HEK293 (cell line): Measurements from ENCODE around the gene ZBTB20.

Experiments used
- SP7 ChIP-seq: fragments of 450-650 bp; formaldehyde crosslinking; IDR thresholded peaks from 2 replicates; pipeline ENCODE4 v1.5.1; 2016; ENCODE audit warnings: missing biosample characterization, missing genetic modification characterization
- TCF7L2 ChIP-seq: IDR thresholded peaks from 2 replicates; pipeline ENCODE4 v1.6.1; 2011; ENCODE audit warnings: low read depth, mild to moderate bottlenecking, inconsistent platforms, low read length, moderate library complexity, borderline replicate concordance
- ZNF501 ChIP-seq: fragments of 450-650 bp; formaldehyde crosslinking; IDR thresholded peaks from 2 replicates; pipeline ENCODE4 v1.5.1; 2016; ENCODE audit warnings: missing biosample characterization, missing genetic modification characterization
- ZNF510 ChIP-seq: fragments of 450-650 bp; formaldehyde crosslinking; IDR thresholded peaks from 2 replicates; pipeline ENCODE4 v1.5.1; 2018; ENCODE audit warnings: mild to moderate bottlenecking, missing genetic modification characterization, missing biosample characterization; ENCODE audit not compliant: insufficient replicate concordance
- ZNF585B ChIP-seq: fragments of 450-650 bp; formaldehyde crosslinking; IDR thresholded peaks from 2 replicates; pipeline ENCODE4 v1.5.1; 2016; ENCODE audit warnings: missing biosample characterization, missing genetic modification characterization
- TF ChIP-seq, protein P1 (sequence below): fragments of 450-650 bp; formaldehyde crosslinking; IDR thresholded peaks from 2 replicates; pipeline ENCODE4 v1.5.1; 2016; ENCODE audit warnings: missing biosample characterization, missing genetic modification characterization
- TF ChIP-seq, protein P2 (sequence below): fragments of 450-650 bp; formaldehyde crosslinking; IDR thresholded peaks from 2 replicates; pipeline ENCODE4 v1.5.1; 2016; ENCODE audit warnings: missing biosample characterization, missing genetic modification characterization
- TF ChIP-seq, protein P3 (sequence below): fragments of 450-650 bp; formaldehyde crosslinking; IDR thresholded peaks from 2 replicates; pipeline ENCODE4; 2016; ENCODE audit warnings: missing biosample characterization, missing genetic modification characterization
- TF ChIP-seq, protein P4 (sequence below): fragments of 450-650 bp; formaldehyde crosslinking; IDR thresholded peaks from 2 replicates; pipeline ENCODE4 v1.5.1; 2016; ENCODE audit warnings: missing biosample characterization, missing genetic modification characterization, borderline replicate concordance

DNA sequence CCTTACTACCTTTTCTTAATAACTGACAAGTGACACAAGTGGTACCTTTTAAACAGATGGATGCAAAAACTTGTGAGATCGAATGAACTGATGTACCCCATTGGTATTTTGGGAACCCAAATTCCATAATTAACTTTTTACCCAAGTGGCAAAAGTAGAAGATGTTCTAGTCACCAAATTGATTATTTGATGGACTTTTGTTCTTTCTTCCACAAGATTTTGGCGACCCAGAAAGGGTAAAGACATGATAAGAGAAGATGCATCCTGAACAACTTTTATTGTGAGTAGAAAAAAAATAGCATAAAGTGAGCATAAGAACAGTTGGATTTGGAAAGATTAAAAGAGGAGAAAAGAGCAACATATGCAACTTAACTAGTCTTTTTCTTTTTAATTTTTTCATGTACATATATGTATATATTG lies 693.7 kb downstream of the ZBTB20 start:
- TF ChIP-seq SP7 (tag by site-specific recombination) = no peak
- TF ChIP-seq, protein P1, sequence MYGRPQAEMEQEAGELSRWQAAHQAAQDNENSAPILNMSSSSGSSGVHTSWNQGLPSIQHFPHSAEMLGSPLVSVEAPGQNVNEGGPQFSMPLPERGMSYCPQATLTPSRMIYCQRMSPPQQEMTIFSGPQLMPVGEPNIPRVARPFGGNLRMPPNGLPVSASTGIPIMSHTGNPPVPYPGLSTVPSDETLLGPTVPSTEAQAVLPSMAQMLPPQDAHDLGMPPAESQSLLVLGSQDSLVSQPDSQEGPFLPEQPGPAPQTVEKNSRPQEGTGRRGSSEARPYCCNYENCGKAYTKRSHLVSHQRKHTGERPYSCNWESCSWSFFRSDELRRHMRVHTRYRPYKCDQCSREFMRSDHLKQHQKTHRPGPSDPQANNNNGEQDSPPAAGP (tag by site-specific recombination) = no peak
- TF ChIP-seq, protein P2, sequence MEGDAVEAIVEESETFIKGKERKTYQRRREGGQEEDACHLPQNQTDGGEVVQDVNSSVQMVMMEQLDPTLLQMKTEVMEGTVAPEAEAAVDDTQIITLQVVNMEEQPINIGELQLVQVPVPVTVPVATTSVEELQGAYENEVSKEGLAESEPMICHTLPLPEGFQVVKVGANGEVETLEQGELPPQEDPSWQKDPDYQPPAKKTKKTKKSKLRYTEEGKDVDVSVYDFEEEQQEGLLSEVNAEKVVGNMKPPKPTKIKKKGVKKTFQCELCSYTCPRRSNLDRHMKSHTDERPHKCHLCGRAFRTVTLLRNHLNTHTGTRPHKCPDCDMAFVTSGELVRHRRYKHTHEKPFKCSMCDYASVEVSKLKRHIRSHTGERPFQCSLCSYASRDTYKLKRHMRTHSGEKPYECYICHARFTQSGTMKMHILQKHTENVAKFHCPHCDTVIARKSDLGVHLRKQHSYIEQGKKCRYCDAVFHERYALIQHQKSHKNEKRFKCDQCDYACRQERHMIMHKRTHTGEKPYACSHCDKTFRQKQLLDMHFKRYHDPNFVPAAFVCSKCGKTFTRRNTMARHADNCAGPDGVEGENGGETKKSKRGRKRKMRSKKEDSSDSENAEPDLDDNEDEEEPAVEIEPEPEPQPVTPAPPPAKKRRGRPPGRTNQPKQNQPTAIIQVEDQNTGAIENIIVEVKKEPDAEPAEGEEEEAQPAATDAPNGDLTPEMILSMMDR (tag by site-specific recombination) = no peak
- TF ChIP-seq ZNF501 = no peak
- TF ChIP-seq TCF7L2 = no peak
- TF ChIP-seq, protein P3, sequence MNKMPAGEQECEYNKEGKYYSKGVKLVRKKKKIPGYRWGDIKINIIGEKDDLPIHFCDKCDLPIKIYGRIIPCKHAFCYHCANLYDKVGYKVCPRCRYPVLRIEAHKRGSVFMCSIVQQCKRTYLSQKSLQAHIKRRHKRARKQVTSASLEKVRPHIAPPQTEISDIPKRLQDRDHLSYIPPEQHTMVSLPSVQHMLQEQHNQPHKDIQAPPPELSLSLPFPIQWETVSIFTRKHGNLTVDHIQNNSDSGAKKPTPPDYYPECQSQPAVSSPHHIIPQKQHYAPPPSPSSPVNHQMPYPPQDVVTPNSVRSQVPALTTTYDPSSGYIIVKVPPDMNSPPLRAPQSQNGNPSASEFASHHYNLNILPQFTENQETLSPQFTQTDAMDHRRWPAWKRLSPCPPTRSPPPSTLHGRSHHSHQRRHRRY (tag by site-specific recombination) = no peak
- no peak for TF ChIP-seq ZNF585B (tag by site-specific recombination)
- no peak for TF ChIP-seq ZNF510
- TF ChIP-seq, protein P4, sequence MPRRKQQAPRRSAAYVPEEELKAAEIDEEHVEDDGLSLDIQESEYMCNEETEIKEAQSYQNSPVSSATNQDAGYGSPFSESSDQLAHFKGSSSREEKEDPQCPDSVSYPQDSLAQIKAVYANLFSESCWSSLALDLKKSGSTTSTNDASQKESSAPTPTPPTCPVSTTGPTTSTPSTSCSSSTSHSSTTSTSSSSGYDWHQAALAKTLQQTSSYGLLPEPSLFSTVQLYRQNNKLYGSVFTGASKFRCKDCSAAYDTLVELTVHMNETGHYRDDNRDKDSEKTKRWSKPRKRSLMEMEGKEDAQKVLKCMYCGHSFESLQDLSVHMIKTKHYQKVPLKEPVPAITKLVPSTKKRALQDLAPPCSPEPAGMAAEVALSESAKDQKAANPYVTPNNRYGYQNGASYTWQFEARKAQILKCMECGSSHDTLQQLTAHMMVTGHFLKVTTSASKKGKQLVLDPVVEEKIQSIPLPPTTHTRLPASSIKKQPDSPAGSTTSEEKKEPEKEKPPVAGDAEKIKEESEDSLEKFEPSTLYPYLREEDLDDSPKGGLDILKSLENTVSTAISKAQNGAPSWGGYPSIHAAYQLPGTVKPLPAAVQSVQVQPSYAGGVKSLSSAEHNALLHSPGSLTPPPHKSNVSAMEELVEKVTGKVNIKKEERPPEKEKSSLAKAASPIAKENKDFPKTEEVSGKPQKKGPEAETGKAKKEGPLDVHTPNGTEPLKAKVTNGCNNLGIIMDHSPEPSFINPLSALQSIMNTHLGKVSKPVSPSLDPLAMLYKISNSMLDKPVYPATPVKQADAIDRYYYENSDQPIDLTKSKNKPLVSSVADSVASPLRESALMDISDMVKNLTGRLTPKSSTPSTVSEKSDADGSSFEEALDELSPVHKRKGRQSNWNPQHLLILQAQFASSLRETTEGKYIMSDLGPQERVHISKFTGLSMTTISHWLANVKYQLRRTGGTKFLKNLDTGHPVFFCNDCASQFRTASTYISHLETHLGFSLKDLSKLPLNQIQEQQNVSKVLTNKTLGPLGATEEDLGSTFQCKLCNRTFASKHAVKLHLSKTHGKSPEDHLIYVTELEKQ (tag by site-specific recombination) = no peak
